Glutamatergic neuron (in vitro differentiated cells): ENCODE measurements around the gene IL22RA1. TPM values are rescaled to one million over a fixed set of nuclear protein-coding genes. Genes with fewer than 3 reads are reported as not detected.

ENCODE experiments used
- DNase-seq: peaks from one replicate; pipeline ENCODE4 v3.0.0; 2022
- H3K27ac Mint-ChIP-seq: one replicate; pipeline ENCODE4 v1.8.0; 2020; ENCODE audit warnings: mild to moderate bottlenecking, mixed read lengths, inconsistent platforms; ENCODE audit not compliant: unreplicated experiment
- H3K27me3 Mint-ChIP-seq: one replicate; pipeline ENCODE4 v1.8.0; 2020; ENCODE audit warnings: mild to moderate bottlenecking, moderate library complexity, mixed read lengths, inconsistent platforms; ENCODE audit not compliant: unreplicated experiment
- H3K36me3 Mint-ChIP-seq: one replicate; pipeline ENCODE4 v1.8.0; 2020; ENCODE audit warnings: mild to moderate bottlenecking, mixed read lengths, inconsistent platforms; ENCODE audit not compliant: unreplicated experiment
- H3K4me1 Mint-ChIP-seq: one replicate; pipeline ENCODE4 v1.8.0; 2020; ENCODE audit warnings: mild to moderate bottlenecking, low read depth, mixed read lengths, inconsistent platforms; ENCODE audit not compliant: unreplicated experiment
- H3K4me3 Mint-ChIP-seq: one replicate; pipeline ENCODE4 v1.8.0; 2020; ENCODE audit warnings: mild to moderate bottlenecking, mixed read lengths, inconsistent platforms; ENCODE audit not compliant: unreplicated experiment
- H3K9me3 Mint-ChIP-seq: one replicate; pipeline ENCODE4 v1.8.0; 2020; ENCODE audit warnings: mild to moderate bottlenecking, moderate library complexity, mixed read lengths, inconsistent platforms; ENCODE audit not compliant: unreplicated experiment
- CTCF ChIP-seq: fragments of 200-600 bp; sonication (generic); IDR thresholded peaks from one replicate; pipeline ENCODE4 v1.5.0; 2021; ENCODE audit not compliant: partially characterized antibody, unreplicated experiment
- long read RNA-seq: library from polyadenylated mRNA; unstranded; transcript quantifications from one replicate; pipeline ENCODE4 v2.0.0, GENCODE V29; 2020; ENCODE audit not compliant: unreplicated experiment
- total RNA-seq: library from RNA; stranded (reverse); fragmentation: NEBNext Ultra II Directional; extraction: Animal tissue kit (Norgen Biotek cat#: 25700); gene quantifications from one replicate; pipeline ENCODE4 v1.2.1, GENCODE V29; 2021; ENCODE audit not compliant: unreplicated experiment

IL22RA1 gene
- total RNA-seq = not detected
- long read RNA-seq = 0 reads

DNA sequence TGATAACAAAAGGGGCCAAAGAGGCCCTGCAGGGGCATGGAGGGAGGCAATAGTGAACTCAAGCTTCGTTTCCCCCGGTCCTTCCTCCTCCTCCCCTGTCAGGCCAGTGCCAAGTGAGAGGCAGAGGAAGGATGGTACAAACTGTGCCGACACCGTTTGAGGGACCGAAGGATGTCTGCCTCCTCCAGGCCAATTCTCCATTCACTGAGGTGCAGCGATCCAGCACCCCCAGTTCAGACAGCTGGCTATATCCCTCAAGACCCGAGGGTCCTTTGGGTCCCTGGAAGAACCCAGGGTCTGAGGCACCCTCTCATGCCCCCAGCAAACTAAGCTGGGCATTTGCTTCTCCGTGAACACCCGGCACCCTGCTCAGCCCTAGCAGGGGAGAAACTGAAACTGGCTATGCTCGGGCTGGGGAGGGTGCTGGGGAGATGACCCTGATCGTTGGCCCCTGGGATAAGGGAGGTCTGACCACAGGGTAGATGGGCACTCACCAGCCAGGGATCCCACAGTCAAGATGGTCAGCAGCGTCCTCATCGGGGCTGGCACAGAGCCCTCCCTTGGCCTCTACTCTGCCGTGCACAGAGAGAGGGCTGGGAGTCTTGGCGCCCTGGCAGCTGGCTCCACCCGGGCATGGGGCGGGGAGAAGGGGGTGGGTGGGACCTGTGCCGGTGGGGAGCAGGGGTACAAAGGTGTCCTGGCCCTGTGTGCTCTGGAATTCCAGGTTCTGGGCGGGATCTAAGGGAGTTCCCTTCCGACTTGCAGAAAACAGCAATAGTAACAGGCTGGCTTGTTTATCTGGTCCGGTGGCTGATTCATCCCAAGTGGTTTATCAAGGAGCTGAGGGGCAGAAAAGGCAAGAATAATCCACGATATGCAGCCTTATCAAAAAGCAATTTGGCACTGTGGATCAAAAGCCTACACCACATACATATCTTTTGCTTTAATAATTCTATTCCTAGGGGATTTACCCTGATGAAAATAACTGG lies at the start of gene IL22RA1:
Gene IL22RA1, minus strand, starts transcription at position 595 of the 989 bp plus-strand sequence. Its CDS starts 58 bp downstream, at position 537.
- no peak for DNase-seq
- no peak within 1 kb of the TSS for H3K27ac Mint-ChIP-seq
- no peak for TF ChIP-seq CTCF
- H3K9me3 Mint-ChIP-seq = peaks cover 4% of the 10 kb centered on the region
- no peak within 1 kb of the TSS for H3K4me3 Mint-ChIP-seq
- H3K36me3 Mint-ChIP-seq = no peaks in the 10 kb centered on the region
- H3K4me1 Mint-ChIP-seq = no peaks in the 10 kb centered on the region
- peaks cover 4% of the 10 kb centered on the region for H3K27me3 Mint-ChIP-seq

DNA sequence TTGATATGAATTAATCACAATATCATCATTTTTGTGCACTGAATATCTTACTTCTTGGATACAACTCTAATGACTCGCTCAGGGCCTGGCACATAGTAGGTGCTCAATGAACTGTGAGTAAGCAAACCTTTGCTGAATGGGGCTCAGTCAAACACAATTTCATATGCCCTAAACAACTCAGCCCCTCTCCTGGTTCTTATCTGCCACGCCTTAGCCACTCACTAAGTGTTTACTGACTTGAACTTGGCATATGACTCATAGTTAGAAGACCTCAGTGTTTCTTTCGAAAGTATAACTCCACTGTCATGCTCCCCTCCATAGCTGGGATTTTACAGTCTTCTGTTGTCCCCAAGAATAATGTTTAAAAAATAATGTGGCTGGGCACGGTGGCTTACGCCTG lies 48.9 kb upstream of the IL22RA1 start:
- no peak overlapping the region for H3K4me3 Mint-ChIP-seq
- H3K27me3 Mint-ChIP-seq = peaks cover 10% of the 10 kb centered on the region
- peaks cover 5% of the 10 kb centered on the region for H3K4me1 Mint-ChIP-seq
- no peaks in the 10 kb centered on the region for H3K36me3 Mint-ChIP-seq
- peaks cover 3% of the 10 kb centered on the region for H3K9me3 Mint-ChIP-seq
- no peak for DNase-seq
- no peak overlapping the region for H3K27ac Mint-ChIP-seq
- no peak for TF ChIP-seq CTCF

DNA sequence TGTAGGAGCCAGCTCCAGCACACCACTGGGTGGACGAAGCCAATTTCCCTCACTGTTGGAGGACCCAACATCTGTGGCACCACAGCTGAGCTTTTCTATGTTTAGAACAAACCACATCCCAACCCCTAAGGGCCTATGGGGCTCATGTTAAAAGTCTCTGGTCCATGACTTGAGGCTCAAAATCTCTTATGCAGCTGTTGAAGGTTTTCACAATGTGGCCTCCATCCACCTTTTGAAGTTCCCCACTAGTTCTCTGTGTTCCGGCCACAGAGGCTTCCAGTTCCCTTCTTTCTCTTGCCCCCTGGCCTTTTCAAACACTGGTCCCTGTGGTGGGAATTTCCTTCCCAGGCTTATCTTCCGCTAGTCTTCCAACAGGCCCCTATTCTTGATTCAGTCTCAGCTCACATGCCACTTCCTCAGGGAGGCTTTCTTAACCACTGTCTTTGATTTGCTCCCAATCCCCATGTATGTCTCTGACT lies 48.1 kb upstream of the IL22RA1 start:
- Mint-ChIP-seq H3K27ac (no peak overlapping the region), H3K36me3 (no peaks in the 10 kb centered on the region), H3K27me3 (peaks cover 13% of the 10 kb centered on the region), H3K9me3 (peaks cover 5% of the 10 kb centered on the region), H3K4me3 (no peak overlapping the region), H3K4me1 (peaks cover 7% of the 10 kb centered on the region)
- no peak for DNase-seq
- TF ChIP-seq CTCF = no peak

GRCh38 chr1:24189528-24189927 lies 46.6 kb upstream of the IL22RA1 start:
- H3K27me3 Mint-ChIP-seq = peaks cover 13% of the 10 kb centered on the region

More at GRCh38 chr1:24189528-24189927, 46.6 kb upstream of the IL22RA1 start:
- H3K9me3 Mint-ChIP-seq = peaks cover 5% of the 10 kb centered on the region
- no peak overlapping the region for H3K4me3 Mint-ChIP-seq
- H3K36me3 Mint-ChIP-seq = no peaks in the 10 kb centered on the region
- H3K27ac Mint-ChIP-seq = no peak overlapping the region
- no peak for DNase-seq
- TF ChIP-seq CTCF = no peak
- peaks cover 7% of the 10 kb centered on the region for H3K4me1 Mint-ChIP-seq
